ENCODE measurements around the gene ELMO3.

The ELMO3 gene, protein sequence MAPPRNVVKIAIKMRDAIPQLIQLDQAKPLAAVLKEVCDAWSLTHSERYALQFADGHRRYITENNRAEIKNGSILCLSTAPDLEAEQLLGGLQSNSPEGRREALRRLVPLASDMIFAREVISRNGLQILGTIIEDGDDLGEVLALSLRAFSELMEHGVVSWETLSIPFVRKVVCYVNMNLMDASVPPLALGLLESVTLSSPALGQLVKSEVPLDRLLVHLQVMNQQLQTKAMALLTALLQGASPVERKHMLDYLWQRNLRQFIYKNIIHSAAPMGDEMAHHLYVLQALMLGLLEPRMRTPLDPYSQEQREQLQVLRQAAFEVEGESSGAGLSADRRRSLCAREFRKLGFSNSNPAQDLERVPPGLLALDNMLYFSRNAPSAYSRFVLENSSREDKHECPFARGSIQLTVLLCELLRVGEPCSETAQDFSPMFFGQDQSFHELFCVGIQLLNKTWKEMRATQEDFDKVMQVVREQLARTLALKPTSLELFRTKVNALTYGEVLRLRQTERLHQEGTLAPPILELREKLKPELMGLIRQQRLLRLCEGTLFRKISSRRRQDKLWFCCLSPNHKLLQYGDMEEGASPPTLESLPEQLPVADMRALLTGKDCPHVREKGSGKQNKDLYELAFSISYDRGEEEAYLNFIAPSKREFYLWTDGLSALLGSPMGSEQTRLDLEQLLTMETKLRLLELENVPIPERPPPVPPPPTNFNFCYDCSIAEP
- total RNA-seq = 3.1 to 13.0 reads per million in 2 donors

DNA sequence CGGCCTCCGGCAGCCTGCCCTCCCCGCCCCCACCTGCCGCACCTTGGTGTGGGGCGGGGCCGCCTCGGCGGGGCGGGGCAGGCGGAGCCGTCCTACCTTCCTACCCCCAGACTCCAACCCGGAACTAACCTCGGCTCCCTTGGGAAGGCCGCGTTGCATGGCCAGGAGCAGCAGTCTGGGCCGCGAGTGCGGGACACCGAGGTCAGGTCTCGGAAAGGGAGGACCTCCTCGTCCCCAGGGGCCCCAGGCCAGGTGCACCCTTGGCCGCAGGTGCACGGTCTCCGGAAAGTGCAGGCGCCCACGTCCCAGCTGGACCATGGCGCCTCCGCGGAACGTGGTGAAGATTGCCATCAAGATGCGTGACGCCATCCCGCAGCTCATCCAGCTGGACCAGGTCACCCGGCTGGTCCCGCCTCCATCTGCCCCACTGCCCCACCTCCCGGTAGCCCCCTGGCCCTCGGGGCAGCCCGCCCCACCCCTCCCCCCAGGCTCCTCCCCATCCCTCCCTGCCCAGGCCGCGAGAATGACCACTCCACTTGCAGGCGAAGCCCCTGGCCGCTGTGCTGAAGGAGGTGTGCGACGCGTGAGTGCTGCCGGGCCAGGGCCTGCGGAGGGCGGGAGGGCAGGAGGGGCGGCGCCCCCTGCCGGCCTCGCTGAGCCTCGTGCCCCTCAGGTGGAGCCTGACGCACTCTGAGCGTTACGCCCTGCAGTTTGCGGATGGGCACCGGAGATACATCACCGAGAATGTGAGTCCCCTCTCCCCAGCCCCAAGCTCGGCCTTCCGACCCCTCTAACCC lies at the start of gene ELMO3:
TSS of gene ELMO3 (plus strand) at position 121 of the 797 bp plus-strand sequence. CDS start at position 317, 196 bp downstream.
- no peak for DNase-seq

DNA sequence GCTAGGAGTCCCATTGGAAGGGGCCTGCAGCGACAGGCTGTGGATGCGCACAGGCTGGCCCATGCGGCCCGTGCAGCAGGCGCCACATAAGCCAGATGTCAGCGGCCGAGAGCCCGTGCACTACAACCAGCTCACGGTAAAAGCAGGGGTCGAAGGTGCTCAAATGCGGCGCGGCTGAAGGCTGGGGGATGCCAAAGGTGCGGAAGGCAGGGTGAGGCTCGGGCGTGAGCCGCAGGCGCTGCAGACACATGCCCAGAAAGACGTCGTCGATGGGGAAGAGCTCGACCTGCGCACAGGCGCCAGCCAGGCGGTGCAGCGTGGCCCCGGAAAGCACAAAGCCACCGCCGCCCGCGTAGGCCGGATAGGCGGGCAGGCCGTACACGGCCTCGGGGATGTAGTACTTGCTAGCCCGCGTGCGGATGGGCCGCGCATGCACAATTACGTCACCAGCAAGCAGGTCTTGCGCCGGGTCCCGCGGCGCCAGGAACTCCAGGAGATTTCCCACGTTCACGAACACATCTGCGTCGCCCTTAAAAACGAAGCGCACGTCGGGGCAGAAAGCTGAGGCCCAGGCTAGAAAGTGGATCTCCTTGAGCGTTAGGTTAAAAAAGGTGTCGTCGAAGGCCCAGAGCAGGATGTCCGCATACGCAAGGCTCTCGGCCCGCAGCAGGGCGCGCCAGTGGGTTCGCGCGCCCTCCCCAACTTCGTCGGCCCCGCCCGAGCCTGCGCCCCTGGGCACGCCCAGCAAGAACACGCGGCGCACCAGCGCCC lies 49.5 kb upstream of the ELMO3 start:
- DNase-seq = no peak

DNA sequence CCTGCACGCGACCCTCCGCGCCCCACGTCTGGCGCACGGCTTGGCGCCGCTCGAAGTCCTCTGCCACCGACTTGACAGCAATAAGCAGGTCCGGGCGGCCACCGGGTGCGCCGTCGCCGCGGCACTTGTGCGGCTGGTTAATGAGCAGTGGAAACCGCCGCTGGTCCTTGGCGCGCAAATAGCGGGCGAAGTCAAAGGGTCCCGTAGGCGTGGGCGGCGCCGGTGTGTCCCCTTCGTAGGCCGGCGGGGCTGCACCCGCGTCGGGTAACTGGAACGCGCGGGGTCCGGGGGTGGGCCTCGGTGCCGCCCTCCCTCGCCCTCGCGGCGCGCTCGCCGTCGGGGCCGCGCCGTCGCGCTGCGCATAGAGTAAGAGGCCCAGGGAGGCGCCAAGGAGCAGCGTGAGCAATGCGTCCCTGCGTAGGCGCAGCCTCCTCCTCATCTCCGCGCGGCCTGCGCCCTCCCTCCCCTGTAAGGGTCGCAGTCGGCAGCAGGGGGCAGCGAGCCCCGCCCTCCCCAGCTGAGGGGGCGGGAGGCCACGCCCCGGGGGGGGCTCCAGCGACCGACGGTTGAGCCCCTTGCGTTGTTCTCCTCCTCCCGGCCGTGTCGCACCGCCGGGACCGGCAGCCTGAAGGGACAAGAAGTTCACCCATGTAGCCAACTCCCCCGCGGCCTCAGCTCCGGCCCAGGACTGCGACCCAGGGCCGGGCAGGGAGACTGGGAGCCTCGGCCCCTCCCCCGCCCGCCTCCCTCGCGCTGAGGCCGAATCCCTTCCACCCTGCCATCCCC lies 48.7 kb upstream of the ELMO3 start:
- no peak for DNase-seq

DNA sequence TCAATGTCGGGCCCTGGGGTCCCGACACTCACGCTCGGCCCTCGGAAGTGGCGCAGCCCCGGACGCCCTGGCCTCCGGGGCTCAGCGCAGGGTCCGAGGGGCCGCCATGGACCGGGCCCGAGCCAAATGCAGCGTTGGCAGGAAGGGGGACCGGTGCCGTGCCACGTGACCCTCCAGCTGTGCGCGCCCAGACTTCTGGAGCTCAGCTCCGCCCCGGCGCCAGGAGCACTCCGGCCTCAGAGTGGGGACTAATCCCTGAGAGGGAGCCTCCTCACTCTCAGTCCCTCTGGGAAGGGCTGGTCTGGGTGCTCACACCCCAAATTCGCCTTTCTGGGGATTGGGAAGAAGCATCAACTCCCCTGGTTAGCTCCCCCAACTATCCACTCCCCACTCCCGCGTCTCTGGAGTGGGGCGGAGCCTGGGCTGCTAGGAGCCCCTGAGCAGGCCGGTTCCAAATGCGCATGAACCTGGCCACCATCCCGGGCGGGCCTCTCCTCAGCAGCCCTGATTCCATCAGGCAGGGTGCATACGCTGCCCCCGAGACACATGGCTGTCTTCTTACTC lies 48.0 kb upstream of the ELMO3 start, which contains the start of gene B3GNT9:
TSS of gene B3GNT9 (minus strand) at position 166 of the 564 bp plus-strand sequence. CDS start 513 bp downstream, outside the sequence.
- DNase-seq = no peak

DNA sequence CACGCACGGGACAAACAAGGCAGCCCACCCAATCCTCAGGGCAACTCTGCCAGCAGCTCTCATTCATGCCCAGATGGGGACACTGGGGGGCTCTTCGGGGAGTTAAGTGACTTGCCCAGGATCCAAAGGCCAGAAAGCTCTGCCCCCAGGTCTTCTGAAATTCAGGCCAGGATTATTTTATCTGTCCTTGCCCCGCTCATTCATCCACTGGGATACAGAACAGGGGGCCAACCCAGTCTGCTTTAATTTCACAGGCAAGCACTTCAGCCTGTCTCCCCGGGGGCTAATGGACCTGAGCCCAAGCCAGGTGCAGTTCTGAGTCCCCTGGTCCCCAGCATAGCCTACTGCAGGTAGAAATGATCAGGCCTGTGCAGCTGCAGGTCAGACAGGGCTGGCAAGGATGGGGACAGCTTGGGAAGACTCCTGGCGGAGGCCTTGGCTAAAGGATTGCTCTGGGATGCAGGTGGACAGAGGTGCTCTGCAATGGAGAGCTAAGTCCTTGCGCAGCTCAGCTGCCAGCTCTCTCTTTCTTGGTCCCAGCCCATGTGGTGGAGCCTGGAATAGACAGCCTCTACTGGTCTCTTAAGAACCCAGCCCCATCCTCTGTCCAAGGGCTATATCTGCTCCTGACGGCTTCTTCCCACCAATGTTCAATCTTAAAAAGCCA lies 47.4 kb upstream of the ELMO3 start:
- DNase-seq = no peak

DNA sequence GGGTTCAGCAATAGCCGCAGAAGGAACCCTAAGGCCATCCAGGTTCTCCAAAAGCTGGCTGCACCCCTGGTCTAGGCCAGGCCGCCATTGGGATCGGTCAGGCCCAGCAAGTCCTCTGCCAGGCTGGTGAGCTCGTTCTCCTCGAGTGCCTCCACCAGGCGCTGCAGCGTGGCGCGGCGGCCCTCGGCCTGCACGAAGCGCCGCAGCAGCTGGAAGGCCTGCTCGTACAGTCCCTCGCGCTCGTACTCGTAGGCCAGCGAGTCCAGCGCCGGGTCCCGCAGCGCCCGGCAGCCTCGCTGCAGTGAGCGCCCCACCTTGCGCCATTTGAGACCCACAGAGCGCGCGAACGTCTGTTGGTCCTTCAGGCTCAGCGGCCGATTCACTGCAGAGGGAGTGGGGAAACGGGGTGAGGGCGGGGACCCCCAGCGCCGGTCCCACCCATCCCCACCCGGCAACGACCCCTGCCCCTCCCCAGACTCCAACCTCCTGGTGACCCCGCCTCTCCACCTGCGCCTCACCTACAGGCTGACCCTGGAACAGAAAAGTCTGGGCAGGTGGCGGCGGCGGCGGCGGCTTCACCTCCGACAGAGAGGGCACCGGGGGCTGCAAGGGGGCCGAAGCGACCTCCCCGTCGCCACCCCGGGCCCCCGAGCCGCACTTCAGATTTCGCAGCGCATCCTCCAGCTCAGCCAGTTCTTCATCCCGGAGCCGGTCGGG lies 44.2 kb upstream of the ELMO3 start:
- no peak for DNase-seq

DNA sequence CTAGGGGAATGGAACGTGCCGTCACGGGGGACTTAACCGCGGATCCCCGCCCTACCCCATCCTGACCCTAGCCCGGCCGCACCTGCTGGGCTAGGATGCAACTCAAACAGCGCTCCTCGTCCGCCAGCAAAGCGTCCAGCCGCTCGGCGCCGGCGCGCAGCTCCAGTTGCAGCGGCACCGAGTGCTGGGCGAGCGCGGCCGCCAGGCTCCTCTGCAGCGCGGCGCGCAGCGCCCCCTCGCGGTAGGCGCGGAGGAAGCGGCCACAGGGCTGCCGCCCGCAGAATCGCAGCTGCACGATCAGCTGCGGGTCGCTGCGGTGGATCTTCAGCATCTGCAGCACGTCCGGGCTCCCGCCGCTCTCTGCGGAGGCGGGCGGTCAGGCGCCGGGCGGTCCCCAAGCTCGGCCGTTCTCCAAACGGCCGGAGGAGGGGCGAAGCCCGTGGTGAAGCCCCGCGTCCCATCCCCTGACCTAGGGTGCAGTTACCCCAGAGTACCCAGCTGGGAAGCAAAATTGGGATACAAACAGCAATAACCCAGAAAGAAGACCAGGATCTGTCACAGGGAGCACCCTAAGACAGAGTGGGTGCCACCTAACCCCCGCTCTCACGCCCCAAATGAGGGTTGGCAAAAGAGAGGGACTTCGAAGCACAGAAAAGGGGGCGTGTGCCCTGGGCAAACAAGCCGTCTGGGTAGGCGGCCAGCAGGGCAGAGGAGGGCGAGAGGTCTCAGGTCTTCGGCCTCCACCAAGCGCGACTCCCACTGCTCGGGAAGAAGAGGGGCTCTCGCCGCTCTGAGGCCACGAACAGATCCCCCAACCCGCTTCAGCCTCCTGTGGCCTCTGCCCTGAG lies 43.4 kb upstream of the ELMO3 start:
- peak; percentile 77 for DNase-seq

DNA sequence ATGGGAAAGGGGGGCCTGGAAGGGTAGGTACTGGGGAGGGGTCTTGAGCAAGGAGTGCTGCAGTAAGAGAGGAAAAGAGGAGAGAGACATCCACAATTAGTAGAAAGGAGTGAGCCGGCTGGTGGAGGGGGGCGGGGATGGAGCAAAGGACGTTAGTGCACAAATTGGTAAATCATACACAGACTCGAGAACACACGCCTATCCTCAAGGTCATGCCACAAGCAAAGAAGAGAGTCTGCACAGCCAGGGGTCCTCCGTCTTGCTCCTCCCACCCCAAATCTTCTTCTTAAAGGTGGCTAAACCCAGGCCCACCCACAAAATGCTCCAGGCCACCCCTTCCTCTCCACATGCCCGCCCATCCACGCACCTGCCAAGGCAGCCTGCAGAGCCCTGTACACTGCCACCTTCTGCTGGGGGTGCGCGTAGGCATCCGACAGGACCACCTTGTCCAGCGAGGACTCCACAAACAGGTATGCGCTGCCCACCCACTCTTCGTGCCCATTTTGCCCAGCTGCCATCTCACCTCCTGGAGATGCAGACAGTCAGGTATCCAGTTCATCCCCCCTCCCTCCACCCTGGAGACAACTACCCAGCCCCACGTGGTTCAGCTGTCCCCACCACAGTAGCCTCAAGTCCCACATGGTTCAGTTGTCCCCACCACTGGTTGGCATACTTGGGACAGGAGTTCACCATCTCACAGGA lies 42.6 kb upstream of the ELMO3 start:
- no peak for DNase-seq

DNA sequence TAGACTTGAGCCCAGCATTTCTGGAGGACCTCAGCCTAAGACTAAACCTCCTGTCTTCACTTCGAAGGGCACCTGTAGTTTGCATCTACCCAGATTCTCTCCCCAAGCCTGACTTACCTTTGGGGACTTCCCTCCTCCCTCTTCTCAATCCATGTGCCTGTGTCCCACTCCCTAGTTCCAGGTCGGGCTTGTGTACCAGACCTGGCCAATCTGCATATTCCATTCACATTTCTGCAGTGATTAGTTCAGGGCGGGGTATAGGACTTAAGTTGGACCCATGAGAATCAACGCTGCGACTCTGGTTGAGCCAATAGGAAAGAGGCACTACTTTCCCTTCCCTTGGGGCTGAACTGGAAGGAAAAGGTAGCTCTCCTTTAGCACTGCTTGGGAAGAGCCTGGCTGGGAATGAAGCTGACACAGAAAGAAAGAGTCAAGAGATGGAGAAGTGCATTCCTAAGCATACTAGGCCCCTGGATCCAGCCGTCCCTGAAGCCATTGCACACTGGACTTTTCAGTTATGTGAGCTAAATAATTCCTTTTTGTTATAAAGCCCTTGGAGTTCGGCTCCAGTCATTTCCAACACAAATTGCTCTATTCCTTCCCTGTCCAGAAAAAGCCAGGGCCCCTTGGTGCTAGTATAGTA lies 41.7 kb upstream of the ELMO3 start:
- no peak for DNase-seq

DNA sequence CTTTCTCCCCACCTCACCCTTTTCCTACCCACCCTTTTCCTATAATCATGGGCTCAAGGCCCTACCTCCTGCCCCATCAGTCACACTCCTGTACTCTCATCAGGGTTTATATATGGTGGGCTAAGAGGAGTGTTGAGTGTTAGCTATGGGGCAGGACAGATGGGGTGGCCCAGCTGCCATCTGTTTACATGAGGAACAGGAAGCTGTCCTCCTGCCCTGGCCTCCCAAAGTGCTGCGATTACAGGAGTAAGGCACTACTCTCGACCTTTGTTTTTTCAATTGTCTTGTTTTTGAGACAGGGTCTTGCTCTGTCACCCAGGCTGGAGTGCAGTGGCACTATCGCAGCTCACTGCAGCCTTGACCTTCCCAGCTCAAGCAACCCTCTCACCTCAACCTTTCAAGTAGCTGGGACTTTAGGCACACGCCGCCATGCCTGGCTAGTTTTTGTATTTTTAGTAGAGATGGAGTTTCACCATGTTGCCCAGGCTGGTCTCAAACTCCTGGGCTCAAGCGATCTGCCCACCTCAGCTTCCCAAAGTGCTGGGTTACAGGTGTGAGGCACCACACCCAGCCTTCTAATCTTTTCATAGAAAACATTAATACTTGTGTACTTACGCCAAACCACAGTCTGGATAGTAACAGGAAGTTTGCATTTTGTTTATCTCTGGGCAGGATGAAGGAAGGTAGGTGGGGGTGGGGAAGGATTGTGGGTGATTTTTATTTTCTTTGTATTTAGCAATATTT lies 40.9 kb upstream of the ELMO3 start:
- DNase-seq = no peak

DNA sequence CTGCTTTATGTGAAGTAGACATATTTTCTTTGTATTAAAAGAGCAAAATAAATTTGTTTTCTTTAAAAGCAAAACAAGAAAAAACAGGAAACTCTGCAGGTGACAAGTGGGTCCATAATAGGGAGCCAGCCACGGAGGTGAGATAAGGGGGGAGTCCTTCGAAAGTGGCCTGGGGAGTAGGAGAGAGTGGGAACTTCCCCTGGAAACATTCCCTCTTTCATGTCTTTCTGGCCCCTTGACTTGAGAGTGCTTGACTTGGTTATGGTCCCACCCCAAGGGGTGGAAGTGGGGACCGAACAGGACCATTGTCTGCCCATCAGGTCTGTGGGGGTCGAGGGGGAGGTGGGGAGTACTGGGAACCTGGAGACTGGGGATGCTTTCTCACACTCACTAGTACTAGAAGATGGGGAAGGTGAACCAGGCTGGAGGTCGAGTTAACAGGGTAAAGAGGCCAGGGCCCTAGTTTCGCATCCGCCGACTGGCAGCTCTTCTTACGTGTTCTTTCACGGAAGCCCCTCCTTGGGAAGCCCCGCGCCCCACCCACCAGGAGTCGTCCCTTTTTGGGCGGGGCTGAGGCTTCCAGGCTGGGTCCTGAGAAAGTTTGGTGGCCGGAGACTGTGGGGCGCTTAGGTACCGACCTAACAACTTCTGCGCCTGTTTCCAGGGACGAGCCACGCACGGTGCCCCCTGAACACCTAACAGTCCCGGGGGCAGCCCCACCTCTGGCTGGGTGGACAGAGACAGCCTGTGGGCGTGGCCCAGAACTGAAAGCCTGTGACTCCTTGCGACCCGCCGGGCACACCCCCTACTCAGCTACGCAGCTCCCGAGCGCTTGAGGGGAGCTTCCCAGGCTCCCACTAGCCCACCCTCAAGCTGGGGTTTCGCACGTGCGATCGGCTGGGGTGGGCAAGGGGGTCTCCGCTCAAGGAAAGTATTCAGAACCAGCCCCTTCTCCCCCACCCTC lies 40.0 kb upstream of the ELMO3 start:
- peak; percentile 72 for DNase-seq

DNA sequence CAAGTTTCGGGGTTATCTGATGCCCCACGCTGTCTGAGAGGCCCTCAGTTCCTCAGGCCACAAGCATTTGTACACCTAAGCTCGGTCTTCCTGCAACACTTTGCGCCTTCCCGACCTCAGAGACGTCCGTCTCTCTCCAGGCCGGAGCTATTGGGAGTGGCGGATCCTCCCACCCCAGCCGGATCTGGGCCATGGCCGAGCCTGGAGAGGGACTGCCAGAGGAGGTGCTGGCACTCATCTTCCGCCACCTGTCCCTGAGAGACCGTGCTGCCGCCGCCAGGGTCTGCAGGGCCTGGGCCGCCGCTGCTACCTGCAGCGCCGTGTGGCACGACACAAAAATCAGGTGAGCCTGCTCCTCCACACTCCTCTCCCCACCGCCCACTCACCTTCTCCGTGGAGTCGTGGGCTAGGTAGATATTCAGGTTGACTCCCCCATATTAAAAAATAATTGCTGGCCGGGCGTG lies 37.3 kb upstream of the ELMO3 start:
- no peak for DNase-seq

DNA sequence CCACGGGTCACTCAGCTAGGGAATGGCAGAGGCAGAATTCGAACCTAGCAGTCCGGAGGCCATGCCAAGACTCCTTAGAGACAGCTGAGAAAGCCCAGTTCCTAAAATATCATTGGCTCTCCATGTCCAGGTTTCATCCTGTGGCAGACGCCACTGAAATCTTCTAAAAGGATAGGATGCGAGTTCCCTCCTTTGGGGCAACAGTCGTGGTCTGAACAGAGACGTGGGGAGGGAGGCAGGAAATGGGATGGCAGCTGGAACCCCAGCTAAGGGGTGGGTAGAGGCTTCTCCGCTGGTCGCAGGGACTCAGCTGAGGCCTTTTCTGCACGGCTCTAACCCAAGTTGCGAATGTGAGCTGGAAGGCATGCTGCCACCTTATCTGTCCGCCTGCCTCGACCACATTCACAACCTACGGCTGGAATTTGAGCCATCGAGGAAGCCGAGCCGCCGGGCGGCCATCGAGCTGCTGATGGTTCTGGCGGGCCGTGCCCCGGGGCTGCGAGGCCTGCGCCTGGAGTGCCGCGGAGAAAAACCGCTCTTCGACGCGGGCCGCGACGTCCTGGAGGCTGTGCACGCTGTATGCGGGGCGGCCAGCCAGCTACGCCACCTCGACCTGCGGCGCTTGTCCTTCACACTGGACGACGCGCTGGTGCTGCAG lies 36.3 kb upstream of the ELMO3 start:
- no peak for DNase-seq

DNA sequence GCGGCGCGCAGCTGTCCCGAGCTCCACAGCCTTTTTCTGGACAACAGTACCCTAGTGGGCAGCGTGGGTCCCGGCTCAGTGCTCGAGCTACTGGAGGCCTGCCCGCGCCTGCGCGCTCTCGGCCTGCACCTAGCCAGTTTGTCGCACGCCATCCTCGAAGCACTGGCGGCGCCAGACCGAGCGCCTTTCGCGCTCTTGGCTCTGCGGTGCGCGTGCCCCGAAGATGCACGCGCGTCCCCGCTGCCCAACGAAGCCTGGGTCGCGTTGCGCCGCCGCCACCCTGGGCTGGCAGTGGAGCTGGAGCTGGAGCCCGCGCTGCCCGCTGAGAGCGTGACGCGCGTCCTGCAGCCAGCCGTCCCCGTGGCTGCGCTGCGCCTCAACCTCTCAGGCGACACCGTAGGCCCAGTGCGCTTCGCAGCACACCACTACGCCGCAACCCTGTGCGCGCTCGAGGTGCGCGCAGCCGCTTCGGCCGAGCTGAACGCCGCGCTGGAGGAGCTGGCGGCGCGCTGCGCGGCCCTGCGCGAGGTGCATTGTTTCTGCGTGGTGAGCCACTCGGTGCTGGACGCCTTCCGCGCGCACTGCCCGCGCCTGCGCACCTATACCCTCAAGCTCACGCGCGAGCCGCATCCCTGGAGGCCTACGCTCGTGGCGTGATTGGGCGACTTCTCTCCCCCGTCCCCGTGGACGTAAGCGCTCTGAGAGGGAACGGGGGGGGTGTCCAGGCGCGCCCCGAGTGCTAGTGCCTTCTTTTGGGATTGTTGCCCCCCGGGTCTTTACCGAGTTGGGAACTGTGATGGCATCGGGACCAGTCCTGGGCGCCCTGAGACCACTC lies 35.5 kb upstream of the ELMO3 start:
- DNase-seq = no peak
